OCI-LY1 (cell line): Measurements from ENCODE around the gene LUC7L2.

Experiments used
- H2AFZ ChIP-seq: fragments of 200-600 bp; sonication (generic), shearing (Covaris generic); 2 replicates; pipeline ENCODE4 v1.6.0; 2014; ENCODE audit warnings: antibody characterized with exemption, mild to moderate bottlenecking, low read length
- H3F3A ChIP-seq: fragments of 200-600 bp; sonication (generic), shearing (Covaris generic); 2 replicates; pipeline ENCODE4 v1.6.0; 2014; ENCODE audit warnings: mild to moderate bottlenecking, antibody characterized with exemption, low read length, moderate library complexity; ENCODE audit not compliant: insufficient read depth
- H3K27ac ChIP-seq: fragments of 200-600 bp; sonication (generic); 2 replicates; pipeline ENCODE4 v1.5.1; 2014; ENCODE audit warnings: low read length, mixed run types, mild to moderate bottlenecking, low read depth; ENCODE audit not compliant: poor library complexity, severe bottlenecking
- H3K27me3 ChIP-seq: fragments of 200-600 bp; sonication (generic); 2 replicates; pipeline ENCODE4 v1.6.0; 2014; ENCODE audit warnings: antibody characterized with exemption, mild to moderate bottlenecking, low read length, moderate library complexity; ENCODE audit not compliant: insufficient read depth
- H3K36me3 ChIP-seq: fragments of 200-600 bp; sonication (generic); 2 replicates; pipeline ENCODE4 v1.6.1; 2014; ENCODE audit warnings: mild to moderate bottlenecking, antibody characterized with exemption, low read length, moderate library complexity, mixed read lengths; ENCODE audit not compliant: insufficient read depth
- H3K4me1 ChIP-seq: fragments of 200-600 bp; sonication (generic); 2 replicates; pipeline ENCODE4 v1.5.1; 2014; ENCODE audit warnings: mild to moderate bottlenecking, low read length, moderate library complexity; ENCODE audit not compliant: insufficient read depth, severe bottlenecking
- H3K4me2 ChIP-seq: fragments of 200-600 bp; sonication (generic), shearing (Covaris generic); 2 replicates; pipeline ENCODE4 v1.6.1; 2014; ENCODE audit warnings: low read length
- H3K4me3 ChIP-seq: fragments of 200-600 bp; sonication (generic); 2 replicates; pipeline ENCODE4 v1.5.1; 2014; ENCODE audit warnings: low read length, low read depth, mild to moderate bottlenecking, mixed read lengths; ENCODE audit not compliant: poor library complexity, severe bottlenecking
- H3K79me2 ChIP-seq: fragments of 200-600 bp; shearing (Covaris generic); 2 replicates; pipeline ENCODE4 v1.6.1; 2016; ENCODE audit warnings: mixed run types, low read length, mixed read lengths; ENCODE audit not compliant: insufficient read depth
- H3K9ac ChIP-seq: fragments of 200-600 bp; sonication (generic), shearing (Covaris generic); 2 replicates; pipeline ENCODE4 v1.6.1; 2014; ENCODE audit warnings: mild to moderate bottlenecking, low read length, mixed read lengths
- H3K9me2 ChIP-seq: fragments of 200-600 bp; sonication (generic), shearing (Covaris generic); 2 replicates; pipeline ENCODE4 v1.6.1; 2014; ENCODE audit warnings: low read depth, mild to moderate bottlenecking, low read length, mixed read lengths
- H3K9me3 ChIP-seq: fragments of 200-600 bp; shearing (Covaris generic); 2 replicates; pipeline ENCODE4 v1.6.1; 2014; ENCODE audit warnings: low read length, mixed read lengths
- H4K20me1 ChIP-seq: fragments of 200-600 bp; sonication (generic), shearing (Covaris generic); 2 replicates; pipeline ENCODE4 v1.6.0; 2016; ENCODE audit warnings: mild to moderate bottlenecking, low read length; ENCODE audit not compliant: insufficient read depth
- CTCF ChIP-seq: fragments of 200-600 bp; sonication (generic), shearing (Covaris generic); IDR thresholded peaks from 2 replicates; pipeline ENCODE4 v1.5.1; 2017; ENCODE audit warnings: mild to moderate bottlenecking, antibody characterized with exemption, low read length, moderate library complexity, mixed read lengths
- EZH2 ChIP-seq: fragments of 200-600 bp; sonication (generic), shearing (Covaris generic); IDR thresholded peaks from 2 replicates; pipeline ENCODE4 v1.8.0; 2017; ENCODE audit warnings: borderline replicate concordance, mixed run types, mild to moderate bottlenecking, antibody characterized with exemption, low read length, moderate library complexity, mixed read lengths

The LUC7L2 gene

GRCh38 chr7:139396323-139396951 is 36.7 kb downstream of the LUC7L2 start:
- Histone ChIP-seq H3K27ac (no peak overlapping the region), H3K27me3 (no peaks in the 10 kb centered on the region), H3K4me3 (no peak overlapping the region), H3K79me2 (peaks cover 45% of the 10 kb centered on the region), H4K20me1 (no peaks in the 10 kb centered on the region), H3K36me3 (peaks cover 91% of the 10 kb centered on the region), H3K4me2 (no peak overlapping the region), H3K9ac (no peak overlapping the region), H3F3A (no peaks in the 10 kb centered on the region), H3K9me2 (no peaks in the 10 kb centered on the region), H3K9me3 (no peaks in the 10 kb centered on the region), H2AFZ (no peak overlapping the region), H3K4me1 (no peaks in the 10 kb centered on the region)
- TF ChIP-seq EZH2 (no peak), CTCF (no peak)

GRCh38 chr7:139397192-139397591 is 37.5 kb downstream of the LUC7L2 start:
- Histone ChIP-seq H4K20me1 (no peaks in the 10 kb centered on the region), H3K36me3 (peaks cover 91% of the 10 kb centered on the region), H3K4me2 (no peak overlapping the region), H3K9ac (no peak overlapping the region), H3K27ac (no peak overlapping the region), H3K4me3 (no peak overlapping the region), H3K79me2 (peaks cover 38% of the 10 kb centered on the region), H3K9me2 (no peaks in the 10 kb centered on the region), H2AFZ (no peak overlapping the region), H3K27me3 (no peaks in the 10 kb centered on the region), H3K9me3 (no peaks in the 10 kb centered on the region), H3F3A (no peaks in the 10 kb centered on the region), H3K4me1 (no peaks in the 10 kb centered on the region)
- TF ChIP-seq CTCF, result no peak
- no peak for TF ChIP-seq EZH2

- no peaks in the 10 kb centered on the region for H3K4me1 ChIP-seq
- no peak overlapping the region for H3K9ac ChIP-seq
- no peaks in the 10 kb centered on the region for H4K20me1 ChIP-seq
- H3K9me2 ChIP-seq, result no peaks in the 10 kb centered on the region
- H3K27ac ChIP-seq, result no peak overlapping the region
- H3K4me3 ChIP-seq, result no peak overlapping the region
- no peak for TF ChIP-seq EZH2
- no peak for TF ChIP-seq CTCF
- no peaks in the 10 kb centered on the region for H3K79me2 ChIP-seq
- no peaks in the 10 kb centered on the region; the same call in 1 of the 2 replicates for H3F3A ChIP-seq
- H3K9me3 ChIP-seq, result no peaks in the 10 kb centered on the region
- H2AFZ ChIP-seq, result no peak overlapping the region
- H3K27me3 ChIP-seq, result no peaks in the 10 kb centered on the region
- no peak overlapping the region for H3K4me2 ChIP-seq
- H3K36me3 ChIP-seq, result peaks cover 98% of the 10 kb centered on the region
Observed at GRCh38 chr7:139403601-139404000, 43.9 kb downstream of the LUC7L2 start.
